Effector CD8-positive, alpha-beta T cell (primary cell): Measurements from ENCODE around the gene ARPC5L.

Source experiments
- DNase-seq: peaks from one replicate; lab custom pipeline; 2025; lab: John Stamatoyannopoulos, UW

Gene ARPC5L

DNA sequence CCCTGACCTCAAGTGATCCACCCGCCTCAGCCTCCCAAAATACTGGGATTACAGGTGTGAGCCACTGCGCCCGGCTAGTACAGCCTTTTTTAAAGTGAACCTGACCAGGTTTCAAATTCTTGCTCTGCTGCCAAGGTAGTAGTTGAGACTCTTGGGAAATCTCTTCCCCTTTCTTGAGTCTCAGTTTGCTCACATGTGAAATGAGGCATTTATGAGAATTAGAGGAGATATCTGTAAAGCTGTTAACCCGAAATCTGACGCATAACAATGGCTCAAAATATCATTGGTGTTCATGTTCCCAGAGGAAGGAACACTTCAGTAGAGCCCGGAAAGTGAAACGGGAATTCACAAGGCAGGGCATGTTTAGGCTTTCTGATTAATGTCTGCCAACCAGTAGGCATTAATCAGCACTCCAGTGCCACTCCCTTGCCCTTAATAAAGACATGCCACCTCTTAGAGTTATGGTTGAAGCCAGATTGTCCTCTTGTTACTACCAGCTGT is 1.5 kb downstream of the ARPC5L start:
- DNase-seq, result no peak

DNA sequence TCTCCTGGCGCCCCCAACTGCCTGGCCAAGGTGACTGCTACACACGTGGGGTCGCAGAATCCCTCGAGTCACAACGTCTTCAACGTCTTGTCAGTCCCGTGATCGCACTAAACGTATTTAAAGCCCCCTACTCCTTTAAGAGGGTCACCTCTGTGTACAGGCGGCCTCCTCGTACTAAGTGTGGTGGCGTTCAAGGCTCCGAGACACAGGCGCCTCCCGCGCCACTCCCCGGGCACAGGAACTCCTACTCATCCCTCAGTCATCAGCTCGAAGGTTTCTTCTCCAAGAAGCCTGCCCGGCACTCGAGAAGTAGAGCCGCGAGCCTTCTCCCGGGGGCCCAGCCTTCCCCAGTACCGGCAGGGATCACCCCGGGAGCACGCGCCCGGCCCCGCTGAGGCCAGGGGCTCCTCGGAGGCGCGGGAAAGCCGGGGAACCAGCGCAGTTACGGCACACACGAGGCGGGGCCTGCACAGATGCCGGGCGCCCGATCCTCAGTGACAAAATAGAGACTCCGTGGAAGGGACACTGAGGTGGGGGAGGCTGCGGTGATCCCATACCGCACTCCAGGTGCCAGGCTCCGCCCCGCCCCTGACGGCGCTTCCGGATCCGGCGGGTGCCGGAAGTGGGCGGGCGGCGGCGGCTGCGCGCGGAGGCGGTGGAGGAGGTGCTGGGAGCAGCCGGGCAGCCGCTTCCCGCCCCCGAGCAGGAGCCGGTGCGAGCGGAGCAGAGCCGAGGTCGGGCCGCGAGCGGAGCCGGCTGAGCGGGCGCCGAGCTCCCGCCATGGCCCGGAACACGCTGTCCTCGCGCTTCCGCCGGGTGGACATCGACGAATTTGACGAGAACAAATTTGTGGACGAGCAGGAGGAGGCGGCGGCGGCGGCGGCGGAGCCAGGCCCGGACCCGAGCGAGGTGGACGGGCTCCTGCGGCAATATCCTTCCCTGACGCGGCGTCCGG is 6.9 kb downstream of the ARPC5L start:
- DNase-seq, result peak; percentile 80

DNA sequence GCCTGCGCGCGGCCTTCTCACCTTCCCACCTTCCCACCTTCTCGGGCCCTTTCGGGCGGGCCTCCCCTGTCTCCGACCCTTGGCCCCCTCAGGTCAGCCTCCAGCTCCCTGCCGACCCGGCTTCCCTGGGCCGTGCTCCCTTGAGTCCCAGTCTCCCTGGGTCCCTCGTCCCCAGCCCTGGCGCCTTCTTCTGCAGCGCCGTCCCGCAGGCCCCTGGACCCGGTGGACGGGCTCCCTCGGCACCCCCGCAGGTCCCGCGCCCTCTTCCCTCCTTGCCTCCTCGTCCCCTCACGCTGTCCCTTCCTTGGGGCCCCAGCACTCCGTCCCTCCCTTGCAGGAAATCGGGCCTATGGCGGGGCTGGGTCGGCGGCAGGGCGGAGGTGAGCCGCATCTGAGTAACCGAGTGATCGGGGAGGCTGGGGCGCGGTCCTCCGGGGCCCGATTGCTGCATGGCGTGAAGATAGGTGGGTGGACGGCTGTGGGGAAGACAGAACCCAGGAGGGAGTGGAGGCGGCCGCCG is 7.6 kb downstream of the ARPC5L start:
- peak; percentile 28 for DNase-seq

DNA sequence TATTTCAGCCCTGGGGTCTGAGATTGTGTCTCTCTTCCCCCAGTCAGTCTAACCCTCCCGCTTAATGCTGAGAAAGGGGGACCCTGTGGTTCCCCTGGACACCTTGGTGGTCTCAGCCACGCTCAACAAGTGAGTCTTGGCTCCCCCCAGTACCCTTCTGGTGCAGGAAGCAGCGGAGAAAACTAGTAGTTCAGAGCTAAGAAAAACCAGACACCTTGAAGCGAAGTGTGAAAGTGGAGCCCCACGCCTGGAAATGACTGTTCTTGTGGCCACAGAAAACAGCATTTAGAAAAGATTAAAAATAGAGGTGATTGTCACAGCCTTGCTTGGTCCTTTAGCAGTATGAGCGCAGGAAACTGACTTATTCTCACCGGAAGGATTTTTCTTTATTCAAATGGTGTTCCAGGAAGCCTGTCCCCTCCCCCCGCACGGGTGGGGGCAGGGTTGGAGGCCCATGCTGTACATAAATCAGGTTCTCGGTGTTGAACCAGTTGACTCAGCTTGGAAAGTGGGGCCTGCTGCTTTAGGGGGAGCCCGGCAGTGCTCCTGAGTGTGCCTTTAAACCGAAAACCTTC is 8.1 kb downstream of the ARPC5L start:
- DNase-seq, result peak; percentile 37

DNA sequence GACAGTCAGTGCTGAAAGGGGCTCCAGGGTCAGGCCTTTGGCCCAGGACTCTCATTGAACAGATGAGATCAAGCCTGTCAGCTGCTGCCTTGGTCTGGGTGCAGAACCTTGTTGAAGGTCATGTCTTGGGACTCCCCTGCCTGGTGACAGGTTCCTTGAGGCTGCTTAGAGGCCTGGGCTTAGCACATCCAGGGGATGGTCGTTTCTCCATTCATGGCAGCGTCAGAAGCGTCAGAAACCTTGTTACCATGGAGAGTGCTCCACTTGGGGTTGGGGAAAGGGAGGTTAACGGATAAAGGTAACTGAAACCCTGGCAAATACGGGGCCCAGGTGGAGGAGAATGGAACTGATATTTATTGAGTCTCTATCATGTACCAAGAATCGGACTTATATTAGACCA is 8.8 kb downstream of the ARPC5L start:
- no peak for DNase-seq

DNA sequence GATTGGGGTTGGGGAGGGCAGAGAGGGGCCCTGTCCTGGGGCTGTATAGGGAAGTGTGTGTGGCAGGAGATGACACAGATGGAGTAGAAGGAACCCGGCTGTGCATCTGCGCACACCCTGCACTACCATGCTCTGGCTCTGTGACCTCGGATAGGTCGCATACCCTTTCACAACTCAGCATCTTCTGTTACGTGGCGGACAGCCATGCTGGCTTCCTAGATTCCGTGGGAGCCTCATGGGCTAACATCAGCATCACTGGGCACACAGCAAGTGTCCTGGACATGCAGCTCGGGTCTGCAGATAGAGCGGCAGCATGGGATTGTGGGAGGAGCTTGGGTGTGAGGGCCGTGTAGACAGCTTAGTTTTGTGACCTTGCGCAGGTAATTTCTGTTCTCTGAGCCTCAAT is 9.2 kb downstream of the ARPC5L start:
- DNase-seq, result no peak

DNA sequence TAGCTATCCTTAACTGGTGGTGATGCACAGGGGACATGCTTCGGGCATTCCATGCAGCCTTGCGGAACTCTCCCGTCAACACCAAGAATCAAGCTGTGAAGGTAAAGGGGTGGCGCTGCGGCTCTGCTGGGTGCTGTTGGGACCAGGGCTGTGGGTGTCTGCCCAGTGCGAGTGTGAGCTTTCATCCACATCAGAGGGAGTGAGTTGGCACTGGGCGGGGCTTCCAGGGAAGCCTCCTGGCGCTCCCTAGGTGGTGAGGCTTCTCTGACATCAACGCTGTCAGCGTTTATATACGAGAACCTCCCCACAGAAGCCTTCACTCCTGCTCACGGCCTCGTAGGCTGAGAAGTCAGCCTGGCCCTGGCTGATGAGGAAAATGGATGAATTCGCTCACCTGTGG is 11.7 kb downstream of the ARPC5L start:
- no peak for DNase-seq

DNA sequence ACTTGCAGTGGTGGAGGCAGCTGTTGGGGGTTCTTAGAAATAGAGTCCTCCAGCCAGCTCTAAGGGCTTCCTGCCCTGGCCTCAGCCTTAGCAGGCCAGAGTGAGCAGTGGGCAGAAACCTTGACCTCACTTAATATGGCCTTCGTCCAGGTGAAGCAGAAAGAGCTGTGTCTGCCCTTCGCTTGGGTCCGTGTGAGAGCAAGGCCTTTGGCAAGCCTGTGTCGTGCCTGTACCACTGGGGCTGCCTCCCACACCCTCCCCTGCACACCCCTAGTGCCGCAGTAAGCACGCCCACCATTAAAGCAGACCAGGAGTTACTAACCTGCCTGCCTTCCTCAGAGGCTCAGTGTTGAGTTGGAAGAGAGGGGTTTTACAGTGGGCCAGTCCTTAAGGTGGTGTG is 13.6 kb downstream of the ARPC5L start:
- DNase-seq, result no peak

DNA sequence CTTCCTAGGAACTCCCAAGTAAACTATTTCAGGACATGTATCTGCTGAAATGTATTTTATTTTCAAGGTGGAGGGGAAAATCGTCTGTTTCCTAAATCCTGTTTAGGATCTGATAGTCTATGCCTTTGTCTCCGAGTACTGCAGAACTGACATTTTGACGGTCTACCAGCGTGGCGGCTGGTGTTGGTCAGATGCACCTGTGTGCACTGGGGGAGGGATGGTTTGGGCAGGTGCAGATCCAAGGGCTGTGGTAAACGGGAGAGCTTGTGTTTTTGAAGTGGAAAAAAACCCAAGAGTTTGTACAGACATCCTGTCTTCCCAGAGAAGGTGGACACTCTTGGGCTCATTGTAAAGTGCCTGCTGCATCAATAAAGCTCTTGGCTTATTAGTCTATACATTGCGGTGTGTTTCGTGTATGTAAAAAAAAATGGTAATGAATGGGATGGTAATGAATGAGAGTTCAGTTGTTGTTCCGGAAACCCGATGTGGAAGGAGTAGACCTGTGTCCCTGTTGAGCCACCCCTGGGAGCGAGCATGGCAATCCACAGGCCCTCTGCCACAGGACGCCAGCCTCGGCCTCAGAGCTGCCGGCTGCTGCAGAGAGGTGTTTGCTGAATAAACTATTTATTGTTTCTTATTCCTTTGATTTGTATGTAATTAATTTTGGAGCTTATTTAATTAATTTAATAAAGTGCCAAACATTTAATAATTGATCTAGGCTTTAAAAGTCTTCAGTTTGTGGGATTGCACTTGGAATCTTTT is 15.3 kb downstream of the ARPC5L start:
- DNase-seq, result no peak

DNA sequence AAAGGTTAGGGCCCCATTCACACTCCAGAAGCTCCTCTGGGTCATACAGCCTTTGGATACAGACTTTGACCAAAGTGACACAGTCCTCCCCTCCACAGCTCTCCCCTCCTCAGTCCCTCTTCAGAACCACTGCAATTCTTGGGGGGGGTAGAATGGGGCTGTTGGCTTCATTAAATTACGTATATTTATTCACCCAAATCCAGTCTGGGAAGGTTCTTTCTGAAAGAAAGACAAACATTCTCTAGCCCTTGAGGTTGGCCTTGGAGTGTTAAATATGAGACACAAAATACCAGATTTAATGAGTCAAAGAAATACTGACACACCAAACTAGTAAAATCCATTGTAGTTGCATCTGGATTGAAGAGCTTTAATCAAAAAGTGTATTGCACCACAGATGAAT is 16.1 kb downstream of the ARPC5L start:
- DNase-seq, result no peak

DNA sequence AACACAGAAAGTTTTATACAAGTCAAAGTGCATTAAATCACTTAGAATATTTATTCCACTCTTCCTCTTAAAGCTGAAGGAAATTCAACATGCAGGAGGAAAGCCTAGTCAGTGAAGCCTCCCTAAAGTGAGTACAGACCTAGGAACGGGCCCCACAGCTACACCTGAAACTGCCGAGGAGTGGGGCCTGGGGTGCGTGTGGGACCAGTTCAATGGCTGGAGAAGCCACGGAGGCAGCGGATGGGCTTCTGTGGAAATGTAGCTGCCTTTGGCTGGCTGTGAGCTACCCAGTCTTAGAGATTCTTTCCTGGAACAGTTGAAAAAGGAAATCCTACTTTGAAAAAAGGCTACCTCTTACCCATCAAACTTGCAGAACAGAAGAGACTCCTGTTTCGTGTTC is 16.6 kb downstream of the ARPC5L start:
- no peak for DNase-seq

DNA sequence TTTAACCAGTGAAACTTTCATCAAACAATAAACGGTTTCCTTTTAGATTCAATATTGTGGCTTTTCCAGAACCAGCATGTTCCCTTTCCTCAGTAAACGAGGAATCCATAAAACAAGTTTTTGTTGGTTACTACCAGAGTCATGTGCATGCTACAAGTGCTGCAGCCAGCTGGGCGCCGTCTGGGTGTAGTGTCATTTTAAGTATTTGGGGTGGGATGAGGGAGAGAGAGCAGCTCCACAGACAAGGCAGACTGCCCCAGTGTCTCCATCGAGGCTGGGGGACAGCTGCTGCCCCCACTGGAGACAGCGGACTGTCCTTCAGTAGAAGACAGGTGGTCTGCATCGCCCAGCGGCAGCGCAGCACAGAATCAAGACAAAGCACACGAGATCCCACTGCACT is 17.3 kb downstream of the ARPC5L start:
- no peak for DNase-seq

DNA sequence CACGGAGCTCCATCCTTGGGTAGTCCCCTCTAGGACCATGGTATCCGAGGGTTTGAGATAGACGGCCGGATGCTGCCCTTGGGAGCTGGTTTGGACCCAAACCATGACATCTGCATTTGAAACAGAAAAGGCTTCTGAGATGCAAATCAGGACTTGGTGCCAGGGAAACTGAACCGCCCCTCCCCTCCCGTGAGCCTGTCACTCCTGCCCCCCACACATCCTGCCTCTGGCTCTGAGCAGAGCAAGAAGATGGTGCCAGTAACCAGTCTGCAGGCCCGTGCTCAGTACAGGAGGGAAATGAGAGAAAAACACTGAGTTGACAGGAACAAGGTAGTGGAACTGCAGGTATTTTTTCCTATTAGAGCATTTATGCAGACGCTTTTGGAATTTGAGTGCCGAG is 18.6 kb downstream of the ARPC5L start:
- no peak for DNase-seq

DNA sequence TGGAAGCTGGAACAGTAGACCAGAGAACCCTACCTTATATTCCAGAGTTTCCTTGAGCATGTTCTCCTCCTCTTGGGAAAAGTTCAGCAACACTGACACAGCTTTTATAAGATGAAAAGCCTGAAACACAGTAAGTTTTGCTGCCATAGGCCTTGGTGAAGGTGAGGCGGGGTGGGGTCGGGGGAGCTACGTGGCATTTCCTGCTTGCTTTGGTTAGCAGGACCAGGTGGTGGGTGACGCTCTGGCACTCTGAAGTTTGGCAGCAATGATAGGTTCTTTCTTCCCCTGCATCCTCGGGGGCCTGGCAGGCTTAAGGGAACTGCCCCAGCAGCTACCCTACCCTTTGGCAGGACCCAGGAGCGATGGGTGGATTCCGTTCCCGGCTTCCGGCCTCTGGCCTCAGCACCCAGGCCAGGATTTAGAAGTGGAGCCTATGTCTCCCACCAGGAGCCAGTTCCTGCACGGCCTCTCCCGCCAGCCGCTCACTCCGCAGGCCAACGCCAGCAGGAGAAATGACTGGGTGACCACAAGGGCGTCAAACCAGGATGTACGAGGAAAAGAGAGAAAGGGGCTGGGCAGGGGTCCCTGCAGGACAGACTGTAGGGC is 19.3 kb downstream of the ARPC5L start:
- no peak for DNase-seq

DNA sequence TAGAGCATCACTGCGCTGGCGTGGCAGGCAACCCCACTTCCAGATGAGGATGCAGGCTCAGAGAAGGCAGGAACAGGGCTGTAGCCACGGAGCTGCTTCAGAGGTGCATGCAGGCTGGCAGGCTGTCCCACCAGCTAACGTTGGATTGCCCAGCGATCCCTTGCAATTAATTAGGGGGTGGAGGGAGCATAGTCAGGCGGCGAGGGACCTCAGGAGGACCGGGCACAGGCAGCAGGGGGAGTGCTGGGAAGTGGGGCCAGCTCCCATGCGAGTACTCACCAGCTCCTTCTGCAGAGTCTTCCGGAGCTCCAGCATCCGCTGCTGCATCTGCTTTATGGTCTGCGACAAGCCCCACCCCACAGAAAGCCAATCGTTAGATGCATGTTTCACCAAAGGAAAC is 20.3 kb downstream of the ARPC5L start:
- DNase-seq, result no peak

DNA sequence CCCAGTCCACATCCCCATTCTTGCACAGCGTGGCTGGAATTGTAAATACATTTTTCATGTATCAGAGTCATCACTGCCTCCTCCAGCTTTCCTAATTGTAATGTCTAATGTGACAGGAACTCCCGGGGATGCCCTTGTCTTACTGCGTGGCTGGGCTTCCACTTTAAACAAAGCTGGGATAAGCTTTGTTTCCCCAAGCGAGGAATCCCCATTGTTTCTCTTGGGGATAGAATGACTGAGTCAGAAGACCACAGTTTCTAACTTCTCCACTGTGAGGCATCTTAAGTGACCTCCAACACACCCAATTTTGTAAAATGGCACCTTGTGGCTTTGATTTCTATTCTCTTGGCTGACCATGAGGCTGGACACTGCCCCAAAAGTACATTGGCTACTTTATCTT is 22.4 kb downstream of the ARPC5L start:
- DNase-seq, result no peak

DNA sequence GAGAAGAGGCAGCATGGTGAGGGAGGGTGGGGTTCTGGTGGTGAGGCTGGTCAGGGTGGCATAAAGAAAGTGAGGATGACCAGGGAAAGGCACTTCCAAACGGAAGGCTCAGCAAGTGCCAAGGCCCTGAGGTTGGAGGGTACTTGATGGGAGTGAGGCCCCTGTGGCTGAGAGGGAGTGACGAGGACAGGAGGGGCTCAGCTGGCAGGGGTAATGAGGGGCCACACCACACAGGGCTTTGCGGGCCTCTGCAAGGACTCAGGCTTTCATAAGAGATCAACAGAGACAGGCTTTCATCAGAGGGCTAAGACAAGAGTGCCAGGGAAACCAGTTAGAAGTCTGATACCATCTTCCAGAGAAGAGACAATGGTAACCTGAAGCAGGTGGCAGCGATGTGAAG is 23.6 kb downstream of the ARPC5L start:
- DNase-seq, result no peak

DNA sequence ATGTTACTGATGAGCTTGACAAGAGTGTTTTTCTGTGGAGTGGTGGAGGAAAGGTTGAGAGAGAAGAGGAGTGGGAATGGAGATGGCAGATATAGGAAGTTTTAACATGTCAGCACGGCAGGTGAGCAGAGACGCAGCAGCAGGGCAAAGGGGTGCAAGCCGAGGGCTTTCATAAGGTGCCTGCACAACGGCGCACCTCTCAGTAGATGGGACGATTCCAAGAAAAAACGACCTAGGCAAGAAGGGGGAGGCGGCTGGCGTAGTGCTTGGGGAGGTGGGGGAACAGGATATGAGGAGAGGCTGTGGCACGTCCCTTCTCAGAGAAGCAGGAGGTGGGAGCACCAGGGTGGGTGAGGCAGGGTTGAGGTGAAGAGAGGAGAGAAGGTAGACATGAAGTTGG is 24.5 kb downstream of the ARPC5L start:
- no peak for DNase-seq

DNA sequence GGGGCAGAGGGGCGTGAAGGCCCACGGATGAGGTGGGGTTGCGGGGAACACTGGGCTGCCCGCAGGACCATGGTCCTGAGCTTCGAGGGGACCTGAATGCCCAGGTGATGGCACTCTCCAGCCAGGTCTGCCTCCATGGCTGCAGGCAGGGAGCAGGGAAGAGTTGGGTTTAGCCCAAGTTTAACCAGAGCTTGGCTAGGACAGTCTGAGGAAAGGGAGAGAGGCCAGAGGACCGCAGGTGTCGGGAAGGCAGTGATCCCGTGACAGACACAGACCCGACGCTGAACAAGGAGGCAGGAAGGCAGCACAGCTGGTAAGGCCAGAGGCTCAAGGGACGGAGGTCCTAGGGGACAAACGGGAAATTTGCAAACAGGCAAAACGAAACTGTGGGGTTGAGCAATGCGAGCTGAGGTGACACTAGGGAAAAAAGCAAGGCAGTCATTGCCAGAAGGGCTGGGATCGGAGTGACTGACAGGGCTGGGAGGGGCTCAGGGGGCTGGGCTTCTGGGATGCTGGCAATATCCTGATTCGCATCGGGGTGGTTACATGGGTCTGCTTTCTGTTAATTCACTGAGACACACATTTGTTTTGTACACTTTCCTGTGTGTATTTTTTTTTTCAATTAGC is 25.0 kb downstream of the ARPC5L start:
- no peak for DNase-seq

DNA sequence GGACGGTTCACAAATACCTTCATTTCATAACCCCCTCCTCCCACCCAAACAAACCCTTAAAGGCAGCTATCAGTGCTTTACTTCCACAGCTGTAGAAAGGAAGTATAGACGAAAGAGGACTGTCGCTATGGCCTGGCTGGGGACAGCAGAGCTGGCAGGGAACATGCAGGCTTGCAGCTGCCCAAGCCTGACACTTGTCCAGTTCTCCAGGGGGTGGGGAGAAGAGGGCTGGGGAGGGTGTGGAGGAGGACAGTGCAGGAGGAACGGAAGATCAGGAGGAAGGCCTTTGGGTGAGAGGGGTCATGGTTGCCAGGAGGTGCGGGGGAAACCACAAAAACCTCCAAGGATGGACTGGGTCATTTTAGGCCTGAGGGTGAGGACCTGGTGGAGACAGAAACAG is 25.9 kb downstream of the ARPC5L start:
- no peak for DNase-seq

DNA sequence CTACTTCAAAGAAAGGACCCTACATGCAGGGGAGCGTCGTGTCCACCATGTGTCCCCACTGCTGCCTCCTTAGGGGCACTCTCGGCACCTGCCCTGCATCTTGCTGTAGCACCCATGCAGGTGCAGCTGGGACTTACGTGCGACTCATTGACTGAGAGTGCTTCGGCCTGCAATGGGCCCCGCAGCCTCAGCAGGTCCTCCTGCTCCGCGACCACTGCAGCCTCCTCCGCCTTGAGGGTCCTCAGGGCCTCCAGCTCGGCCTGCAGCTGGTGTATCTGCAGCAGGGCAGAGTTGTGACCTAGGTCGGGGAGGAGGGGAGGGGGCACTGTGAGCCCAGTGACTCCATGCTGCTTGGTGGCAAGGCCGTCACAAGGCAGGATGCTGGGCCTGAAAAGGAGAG is 27.1 kb downstream of the ARPC5L start:
- no peak for DNase-seq

DNA sequence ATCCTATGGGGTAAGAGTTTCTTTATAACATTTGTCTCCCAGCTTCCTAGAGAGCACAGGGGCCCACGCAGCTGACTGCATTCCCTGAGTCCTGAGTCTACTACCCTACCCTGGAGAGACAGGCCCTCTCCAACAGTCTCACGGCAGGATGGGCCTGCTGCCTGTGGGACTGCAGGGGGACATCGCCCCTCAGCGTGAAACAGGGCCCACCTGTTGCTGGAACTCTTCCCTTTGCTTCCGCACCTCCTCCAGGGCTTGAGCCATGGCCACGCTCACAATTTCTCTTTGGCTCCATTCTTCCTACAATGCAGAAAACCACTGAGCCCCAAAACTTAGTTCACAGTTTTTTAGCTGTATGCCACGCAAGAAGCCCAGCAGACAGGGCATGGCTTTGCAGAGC is 28.2 kb downstream of the ARPC5L start:
- DNase-seq, result no peak
